T-helper 1 cell treated with Interleukin-12 subunit alpha and Interleukin-12 subunit beta and Interleukin-4 antibody, amounts not matched to agents 30 μg/mL and 1 μg/mL, for 36 hours (primary cell): ENCODE measurements around the gene RPP25L.
A peak's percentile ranks its signal among the peaks of the same experiment; 100 is the strongest.

Experiments used
- H3K27ac Mint-ChIP-seq: one replicate; pipeline ENCODE4 v1.8.0; 2021; ENCODE audit warnings: mild to moderate bottlenecking, mixed read lengths
- H3K27me3 Mint-ChIP-seq: one replicate; pipeline ENCODE4 v1.8.0; 2021; ENCODE audit warnings: low read depth, mixed read lengths
- H3K36me3 Mint-ChIP-seq: one replicate; pipeline ENCODE4 v1.8.0; 2021; ENCODE audit warnings: low read depth, mixed read lengths
- H3K4me1 Mint-ChIP-seq: one replicate; pipeline ENCODE4 v1.8.0; 2021; ENCODE audit warnings: low read depth, mixed read lengths
- H3K4me3 Mint-ChIP-seq: one replicate; pipeline ENCODE4 v1.8.0; 2021; ENCODE audit warnings: mild to moderate bottlenecking, moderate library complexity, mixed read lengths
- H3K9me3 Mint-ChIP-seq: one replicate; pipeline ENCODE4 v1.8.0; 2021; ENCODE audit warnings: mixed read lengths

Gene RPP25L

DNA sequence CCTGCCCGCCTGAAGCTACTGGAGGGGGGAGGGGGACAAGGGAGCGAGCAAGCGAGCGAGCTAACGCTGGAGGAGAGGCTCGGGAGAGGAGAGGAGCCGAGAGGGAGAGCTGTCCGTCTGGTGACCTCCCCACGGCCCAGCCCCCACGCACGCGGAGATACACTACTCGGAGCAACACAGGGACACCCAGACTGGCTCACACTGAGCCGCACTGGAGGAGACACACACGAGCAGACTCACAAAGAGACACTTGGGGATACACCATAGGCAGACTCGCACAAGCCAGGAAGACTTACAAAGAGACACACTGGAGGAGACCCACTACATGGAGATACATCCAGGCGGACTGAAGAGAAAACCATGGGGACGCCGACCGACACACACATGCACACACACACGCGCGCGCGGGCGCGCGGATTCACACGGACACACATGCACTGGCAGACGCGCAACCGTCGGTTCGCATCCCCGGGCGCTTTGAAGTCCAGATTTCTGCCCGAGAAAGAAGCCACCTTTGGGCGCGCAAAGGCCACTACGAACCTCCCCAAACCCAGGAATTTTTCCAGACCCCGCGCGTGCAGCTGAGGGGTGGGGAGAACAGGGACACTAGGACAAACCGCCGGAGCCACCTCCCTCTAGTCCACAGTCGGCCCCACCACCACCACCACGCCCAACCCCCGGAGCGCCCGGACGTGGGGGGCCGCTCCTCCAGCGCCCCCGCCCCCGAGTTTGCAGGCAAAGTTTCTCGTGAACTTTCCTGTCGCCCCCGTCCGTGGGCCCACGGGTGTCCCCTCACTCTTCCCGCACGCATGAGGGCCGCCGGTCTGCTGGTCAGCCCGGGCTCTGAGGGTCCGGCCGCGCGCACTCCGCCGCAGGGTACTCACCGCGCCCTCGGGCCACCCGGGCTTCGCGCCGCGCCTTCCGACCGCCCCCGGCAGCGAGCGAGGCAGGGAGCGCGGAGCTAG is 22.9 kb downstream of the RPP25L start:
- peak overlapping the region; percentile 2 for H3K4me3 Mint-ChIP-seq
- H3K27ac Mint-ChIP-seq: peak overlapping the region; percentile 36
- no peaks in the 10 kb centered on the region for H3K36me3 Mint-ChIP-seq
- peaks cover 17% of the 10 kb centered on the region for H3K4me1 Mint-ChIP-seq
- H3K9me3 Mint-ChIP-seq: no peaks in the 10 kb centered on the region
- peaks cover 88% of the 10 kb centered on the region for H3K27me3 Mint-ChIP-seq

DNA sequence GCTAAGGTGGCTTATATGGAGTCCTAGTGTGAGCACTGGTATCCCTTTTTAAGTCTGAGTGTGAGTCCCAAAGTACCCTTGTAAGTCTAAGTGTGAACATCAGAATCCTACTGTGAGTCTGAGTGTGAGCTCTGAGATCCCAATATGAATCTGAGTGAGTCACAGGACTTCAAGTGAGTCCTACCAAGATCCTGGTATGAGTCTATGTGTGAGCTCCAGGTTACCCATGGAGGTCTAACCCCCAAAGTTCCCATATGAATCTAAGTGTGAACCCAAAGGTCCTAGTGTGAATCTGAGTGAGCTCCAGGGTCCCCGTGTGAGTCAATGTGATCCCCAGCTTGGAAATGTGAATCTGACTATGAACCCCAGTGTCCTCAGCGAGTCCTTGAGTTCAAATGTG is 24.6 kb downstream of the RPP25L start:
- Mint-ChIP-seq H3K27me3 (peaks cover 90% of the 10 kb centered on the region), H3K4me1 (peaks cover 13% of the 10 kb centered on the region), H3K4me3 (no peak overlapping the region), H3K27ac (no peak overlapping the region), H3K36me3 (no peaks in the 10 kb centered on the region), H3K9me3 (no peaks in the 10 kb centered on the region)

DNA sequence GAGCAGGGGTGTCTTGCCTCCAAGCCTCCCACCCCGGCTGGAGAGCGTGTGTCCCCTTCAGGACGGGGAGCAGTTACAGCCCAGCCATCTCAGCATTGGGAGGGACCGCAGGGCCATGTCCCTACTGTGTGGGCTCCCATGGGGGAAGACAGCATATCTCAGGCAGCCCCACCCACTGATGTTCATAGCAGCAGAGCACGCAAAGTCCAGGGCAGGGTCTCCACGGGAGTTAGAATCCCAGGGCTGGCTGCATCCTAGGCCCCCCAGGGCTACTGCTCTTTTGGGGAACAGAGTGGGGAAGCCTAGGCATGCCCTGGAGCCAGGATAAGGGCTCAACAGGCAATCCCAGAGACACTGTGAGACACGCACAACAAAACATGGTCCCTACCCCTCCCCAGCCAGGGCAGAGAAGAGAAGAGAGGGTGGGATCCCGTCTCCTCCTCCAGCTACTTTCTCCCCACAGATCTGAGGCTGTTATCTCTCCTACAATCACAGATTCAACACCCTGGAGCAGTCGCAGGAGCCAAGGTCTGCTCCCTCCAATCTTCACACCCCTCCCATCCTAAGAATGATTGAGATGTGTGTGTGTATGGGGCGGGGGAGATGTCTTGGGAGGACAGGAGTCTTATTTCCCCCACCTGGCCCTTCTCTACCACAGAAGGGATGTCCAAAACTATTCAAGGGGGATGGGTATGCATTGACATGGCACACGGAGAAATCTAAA is 25.8 kb downstream of the RPP25L start:
- Mint-ChIP-seq H3K9me3 (no peaks in the 10 kb centered on the region), H3K4me3 (no peak overlapping the region), H3K27ac (no peak overlapping the region), H3K27me3 (peaks cover 88% of the 10 kb centered on the region), H3K4me1 (peaks cover 11% of the 10 kb centered on the region), H3K36me3 (no peaks in the 10 kb centered on the region)

DNA sequence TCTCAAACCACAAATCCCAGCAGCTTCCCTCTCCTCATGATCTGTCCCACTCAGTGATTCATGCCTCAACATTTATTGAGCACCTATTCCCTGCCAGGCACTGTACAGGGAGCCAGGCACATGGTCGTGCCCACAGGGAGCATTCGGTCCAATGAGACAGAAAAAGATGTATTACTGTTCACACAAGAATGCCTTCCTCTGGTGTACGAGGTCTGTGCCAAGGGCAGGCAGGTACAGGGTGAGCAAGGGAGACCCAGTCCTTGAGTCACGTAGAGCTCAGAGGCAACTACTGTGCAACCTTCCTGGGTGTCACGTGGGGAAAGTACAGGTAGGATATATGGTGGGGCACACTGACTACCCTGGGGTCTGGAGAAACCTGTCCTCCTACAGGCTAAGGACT is 26.9 kb downstream of the RPP25L start:
- H3K36me3 Mint-ChIP-seq: no peaks in the 10 kb centered on the region
- peaks cover 88% of the 10 kb centered on the region for H3K27me3 Mint-ChIP-seq
- peaks cover 7% of the 10 kb centered on the region for H3K4me1 Mint-ChIP-seq
- no peak overlapping the region for H3K27ac Mint-ChIP-seq
- H3K4me3 Mint-ChIP-seq: no peak overlapping the region
- H3K9me3 Mint-ChIP-seq: no peaks in the 10 kb centered on the region

DNA sequence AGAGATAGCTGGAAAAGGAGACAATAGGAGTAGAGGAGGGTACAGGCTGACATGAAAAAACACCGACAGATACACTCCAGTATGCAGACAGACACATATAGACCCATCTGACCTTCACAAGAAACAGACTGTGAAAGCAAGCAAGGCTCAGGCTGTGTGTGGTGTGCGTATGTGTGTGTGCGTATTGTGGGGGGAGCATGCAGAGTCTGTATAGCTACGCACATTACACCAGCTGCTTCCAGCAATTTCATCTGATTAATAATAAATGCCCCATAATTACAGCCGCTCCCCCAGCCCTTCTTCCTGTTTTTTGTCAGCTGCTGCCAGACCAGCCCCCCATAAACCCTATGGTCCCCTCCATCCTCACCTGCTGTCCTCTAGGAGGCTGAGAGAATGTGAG is 29.1 kb downstream of the RPP25L start:
- H3K27me3 Mint-ChIP-seq: peaks cover 93% of the 10 kb centered on the region
- no peak overlapping the region for H3K4me3 Mint-ChIP-seq
- no peaks in the 10 kb centered on the region for H3K4me1 Mint-ChIP-seq
- no peaks in the 10 kb centered on the region for H3K9me3 Mint-ChIP-seq
- H3K27ac Mint-ChIP-seq: no peak overlapping the region
- no peaks in the 10 kb centered on the region for H3K36me3 Mint-ChIP-seq

DNA sequence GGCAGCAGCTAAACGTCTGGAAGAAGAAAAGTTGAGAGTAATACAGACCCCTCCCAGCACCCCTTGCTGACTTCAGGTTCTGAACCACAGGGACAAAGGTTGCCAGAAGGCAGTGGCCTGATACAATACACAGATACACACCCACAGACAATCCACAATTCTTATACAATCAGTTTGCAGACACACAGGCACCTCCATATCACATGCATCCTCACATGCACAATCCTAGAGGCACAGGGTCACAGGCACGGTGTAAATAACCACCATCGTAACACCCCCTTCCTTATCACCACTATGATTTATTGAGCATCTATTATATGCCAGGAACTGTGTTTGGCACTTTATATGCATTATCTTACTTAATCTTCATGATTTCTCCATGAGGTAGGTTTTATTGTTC is 30.6 kb downstream of the RPP25L start:
- no peak overlapping the region for H3K4me3 Mint-ChIP-seq
- H3K27ac Mint-ChIP-seq: no peak overlapping the region
- H3K9me3 Mint-ChIP-seq: no peaks in the 10 kb centered on the region
- peaks cover 5% of the 10 kb centered on the region for H3K4me1 Mint-ChIP-seq
- peaks cover 90% of the 10 kb centered on the region for H3K27me3 Mint-ChIP-seq
- H3K36me3 Mint-ChIP-seq: no peaks in the 10 kb centered on the region

DNA sequence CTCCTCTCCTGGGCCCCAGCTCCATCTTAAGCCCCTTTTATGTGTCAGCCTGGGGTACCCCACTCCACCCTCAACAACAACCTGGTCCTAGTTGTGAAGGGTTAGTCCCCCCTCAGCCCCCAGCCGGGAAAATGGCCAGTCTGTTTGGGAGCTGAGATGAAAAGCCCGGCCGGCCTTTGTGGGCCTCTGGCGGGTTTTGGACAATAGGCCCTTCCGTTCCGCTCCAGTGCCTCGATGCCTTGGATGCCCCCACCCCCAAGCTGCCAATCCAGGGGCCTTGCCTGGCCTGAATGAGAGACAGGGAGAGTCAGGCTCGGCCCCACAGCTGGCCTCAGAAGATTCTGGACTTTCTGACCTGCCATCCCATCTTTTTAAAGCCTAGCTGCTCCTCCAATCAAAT is 31.5 kb downstream of the RPP25L start:
- Mint-ChIP-seq H3K4me3 (no peak overlapping the region), H3K36me3 (no peaks in the 10 kb centered on the region), H3K9me3 (no peaks in the 10 kb centered on the region), H3K27me3 (peaks cover 88% of the 10 kb centered on the region), H3K4me1 (peaks cover 5% of the 10 kb centered on the region), H3K27ac (no peak overlapping the region)

DNA sequence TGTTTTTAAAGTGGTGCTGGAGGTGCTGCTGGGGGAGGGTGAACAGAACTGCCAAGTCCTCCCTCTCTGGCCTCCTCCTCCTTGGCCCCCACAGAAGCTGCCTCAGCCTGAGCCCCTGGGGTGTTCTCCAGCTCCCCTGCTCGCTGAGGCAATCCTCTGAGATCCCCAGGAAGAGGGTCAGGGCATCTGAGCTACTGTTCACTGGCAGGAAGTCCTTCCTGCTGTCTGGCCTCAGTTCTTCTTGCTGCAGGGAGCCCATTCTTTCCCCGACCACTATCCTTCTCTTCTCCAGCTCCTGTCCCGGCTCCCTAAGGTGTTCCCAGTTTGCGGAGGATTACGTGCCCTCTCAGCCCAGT is 32.1 kb downstream of the RPP25L start:
- H3K27me3 Mint-ChIP-seq: peaks cover 82% of the 10 kb centered on the region
- H3K9me3 Mint-ChIP-seq: no peaks in the 10 kb centered on the region
- no peaks in the 10 kb centered on the region for H3K36me3 Mint-ChIP-seq
- peaks cover 5% of the 10 kb centered on the region for H3K4me1 Mint-ChIP-seq
- no peak overlapping the region for H3K4me3 Mint-ChIP-seq
- no peak overlapping the region for H3K27ac Mint-ChIP-seq

DNA sequence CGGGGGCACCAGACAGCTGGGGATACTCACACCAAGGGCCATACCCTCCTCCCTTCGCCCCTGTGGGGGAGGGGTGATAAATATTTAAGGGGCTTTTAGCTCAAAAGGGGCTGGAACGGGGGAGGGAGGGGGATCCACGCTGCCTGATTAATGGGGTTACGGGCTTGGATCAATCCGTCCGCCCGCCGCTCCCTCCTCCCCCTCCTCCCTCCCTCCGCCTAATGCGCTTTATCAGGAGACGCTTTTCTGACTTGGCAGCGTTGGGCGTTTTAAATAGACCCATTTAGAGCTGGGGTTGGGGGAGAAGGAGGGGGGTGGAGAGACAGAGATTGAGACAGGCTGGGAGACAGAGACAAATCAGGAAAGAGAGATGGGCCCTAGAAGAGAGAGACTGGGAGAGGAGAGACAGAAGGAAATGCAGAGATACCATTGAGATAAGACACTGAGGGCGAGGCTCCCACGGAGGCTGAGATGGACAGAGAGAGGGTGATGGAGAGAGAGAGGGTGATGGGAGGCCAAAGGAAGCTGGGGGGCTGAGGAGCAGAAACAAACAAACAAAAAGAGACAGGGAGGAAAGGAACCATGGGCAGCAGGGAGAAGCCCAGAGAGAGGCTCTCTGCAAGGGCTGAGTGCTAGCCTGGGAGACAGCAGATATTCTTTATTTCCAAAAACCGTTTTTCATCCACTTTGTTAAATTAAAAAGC is 32.6 kb downstream of the RPP25L start:
- Mint-ChIP-seq H3K36me3 (no peaks in the 10 kb centered on the region), H3K27me3 (peaks cover 77% of the 10 kb centered on the region), H3K4me3 (no peak overlapping the region), H3K9me3 (no peaks in the 10 kb centered on the region), H3K27ac (no peak overlapping the region), H3K4me1 (peaks cover 5% of the 10 kb centered on the region)

DNA sequence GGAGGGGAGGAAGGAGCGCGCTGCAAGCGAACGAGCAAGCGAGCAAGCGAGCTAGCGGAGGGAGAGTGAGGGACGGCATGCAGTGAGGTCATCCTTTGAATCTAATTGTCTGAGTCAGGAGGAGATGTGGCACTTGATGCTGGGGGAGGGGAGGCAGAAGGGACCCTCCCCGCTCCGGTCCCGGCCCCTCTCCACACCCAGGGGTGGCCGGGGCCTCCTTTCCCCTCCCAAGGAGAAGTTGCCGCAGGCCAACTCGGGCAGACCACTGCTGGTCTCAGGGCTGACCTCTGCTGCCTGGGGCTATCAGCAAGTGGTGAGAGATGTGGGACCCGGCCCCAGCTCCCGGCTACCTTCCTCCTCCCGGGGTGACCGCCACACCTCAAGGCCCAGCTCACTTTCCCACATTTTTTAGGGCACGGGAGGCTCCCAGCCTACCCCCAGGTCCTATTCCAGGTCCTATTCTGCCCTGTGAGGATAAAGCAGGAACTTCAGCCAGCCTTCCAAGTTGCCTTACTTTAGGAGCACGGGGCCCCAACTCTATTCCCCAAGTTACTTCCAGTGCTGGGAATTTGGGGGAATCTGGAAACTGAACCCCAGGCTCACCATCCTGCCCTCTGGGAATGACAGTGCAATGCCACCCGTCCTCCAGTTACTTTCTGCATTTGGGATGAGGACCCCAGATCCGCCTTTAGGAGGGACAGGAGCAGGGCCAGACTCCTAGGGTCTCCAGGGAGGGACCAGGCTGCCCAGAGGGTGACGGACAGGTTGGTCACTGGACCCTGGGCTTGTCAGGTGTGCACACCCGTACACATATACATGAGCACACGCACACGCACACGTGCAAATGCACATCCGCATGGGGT is 33.4 kb downstream of the RPP25L start:
- Mint-ChIP-seq H3K27me3 (peaks cover 69% of the 10 kb centered on the region), H3K4me1 (peaks cover 5% of the 10 kb centered on the region), H3K4me3 (no peak overlapping the region), H3K27ac (no peak overlapping the region), H3K9me3 (no peaks in the 10 kb centered on the region), H3K36me3 (no peaks in the 10 kb centered on the region)

DNA sequence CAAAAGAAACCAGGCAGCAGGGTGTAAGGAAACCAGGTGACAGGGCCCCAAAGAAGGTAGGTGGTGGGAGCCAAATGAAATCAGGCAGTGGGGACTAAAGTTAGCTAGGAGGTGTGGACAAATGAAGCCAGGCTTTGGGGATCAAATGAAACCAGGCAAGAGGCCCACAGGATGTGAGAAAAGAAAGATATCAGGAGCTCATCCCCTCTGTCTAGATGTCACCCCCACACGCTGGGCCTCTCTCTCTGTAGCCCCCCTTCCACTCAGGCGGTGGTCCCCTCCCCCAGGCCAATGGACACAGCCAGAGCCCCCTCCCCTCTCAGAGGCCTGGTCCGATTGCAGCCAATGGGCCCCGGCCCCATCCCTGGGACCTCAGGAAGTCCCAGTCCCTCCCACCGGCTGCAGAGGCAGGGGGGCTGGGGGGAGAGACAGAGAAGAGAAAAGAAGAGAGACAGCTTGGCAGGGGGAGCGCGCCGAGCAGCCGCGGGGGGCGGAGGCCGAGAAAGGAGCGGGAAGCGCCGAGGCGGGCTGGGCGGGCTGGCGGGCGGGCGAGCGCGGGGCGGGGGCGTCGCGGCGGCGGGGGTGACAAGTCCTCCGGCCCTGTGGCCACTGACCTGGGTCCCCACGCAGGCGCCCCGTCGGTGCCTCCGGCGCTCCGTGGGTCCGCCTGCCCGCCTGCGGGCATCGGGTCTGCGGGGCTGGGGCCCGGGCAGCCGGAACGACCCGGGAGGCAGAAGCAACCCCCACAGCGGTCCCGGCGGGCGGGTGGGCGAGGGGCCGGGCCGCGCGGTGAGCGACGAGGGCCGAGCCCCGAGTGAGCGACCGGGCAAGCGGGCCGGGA is 34.3 kb downstream of the RPP25L start:
- no peak overlapping the region for H3K4me3 Mint-ChIP-seq
- peaks cover 62% of the 10 kb centered on the region for H3K27me3 Mint-ChIP-seq
- H3K9me3 Mint-ChIP-seq: no peaks in the 10 kb centered on the region
- peaks cover 5% of the 10 kb centered on the region for H3K4me1 Mint-ChIP-seq
- H3K36me3 Mint-ChIP-seq: no peaks in the 10 kb centered on the region
- no peak overlapping the region for H3K27ac Mint-ChIP-seq

DNA sequence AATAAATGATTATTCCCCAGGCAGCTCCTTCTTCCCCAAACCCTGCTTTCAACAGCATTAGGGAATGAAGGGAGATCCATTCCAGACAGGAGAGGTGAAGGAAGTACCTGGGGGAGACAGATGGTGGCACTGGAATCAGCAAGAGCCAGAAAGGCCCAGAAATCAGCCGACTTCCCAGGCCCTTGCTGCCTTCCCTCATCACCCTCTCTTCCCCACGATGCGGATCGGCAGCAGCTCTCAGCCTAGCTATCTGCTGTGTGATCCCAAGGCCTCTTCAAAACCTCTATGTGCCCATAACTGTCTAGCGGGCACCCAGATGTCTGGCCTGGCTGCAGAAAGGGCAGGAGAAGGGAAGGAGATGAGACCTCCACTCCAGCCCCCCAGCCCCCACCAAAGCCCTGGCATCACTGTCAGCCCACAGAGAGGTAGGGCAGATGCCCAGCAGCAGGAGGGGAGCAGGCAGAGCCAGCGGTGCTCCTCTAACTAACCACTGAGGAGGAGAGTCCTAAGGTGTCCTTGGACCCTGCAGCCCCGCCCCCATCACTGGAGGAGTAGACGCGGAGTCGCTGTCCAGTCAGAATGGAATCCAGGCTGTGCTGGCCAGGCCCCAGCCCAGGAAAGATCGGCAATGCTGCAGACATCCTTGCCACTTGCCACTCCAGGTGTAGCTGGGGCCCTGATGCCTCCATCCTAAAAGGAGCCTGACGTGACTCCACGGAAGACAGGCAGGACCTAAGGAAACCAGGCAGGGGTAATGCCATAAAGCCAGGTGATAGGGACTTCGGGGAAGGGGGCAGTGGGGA is 35.1 kb downstream of the RPP25L start:
- H3K9me3 Mint-ChIP-seq: no peaks in the 10 kb centered on the region
- H3K27ac Mint-ChIP-seq: no peak overlapping the region
- H3K4me1 Mint-ChIP-seq: peaks cover 5% of the 10 kb centered on the region
- H3K4me3 Mint-ChIP-seq: no peak overlapping the region
- H3K36me3 Mint-ChIP-seq: no peaks in the 10 kb centered on the region
- peaks cover 58% of the 10 kb centered on the region for H3K27me3 Mint-ChIP-seq
